Astrocyte of the spinal cord (primary cell): ENCODE measurements around the gene TXNDC5.

Experiments
- DNase-seq: peaks from one replicate; pipeline ENCODE4 v3.0.0; 2011; ENCODE audit warnings: low read depth, low spot score
- H3K4me3 ChIP-seq: 2 replicates; pipeline ENCODE4 v1.5.1; 2011; ENCODE audit warnings: low read depth, mild to moderate bottlenecking, low read length, moderate library complexity
- in situ Hi-C: cut with HindIII; loops from 2 replicates; pipeline ENCODE4 v1.10.0; 2017; ENCODE audit warnings: low sequenced_read_pairs
- TF ChIP-seq, protein P1 (sequence below): IDR thresholded peaks from 2 replicates; pipeline ENCODE4 v1.5.1; 2012; ENCODE audit warnings: low read depth, mild to moderate bottlenecking, low read length, inconsistent platforms

The TXNDC5 gene

DNA sequence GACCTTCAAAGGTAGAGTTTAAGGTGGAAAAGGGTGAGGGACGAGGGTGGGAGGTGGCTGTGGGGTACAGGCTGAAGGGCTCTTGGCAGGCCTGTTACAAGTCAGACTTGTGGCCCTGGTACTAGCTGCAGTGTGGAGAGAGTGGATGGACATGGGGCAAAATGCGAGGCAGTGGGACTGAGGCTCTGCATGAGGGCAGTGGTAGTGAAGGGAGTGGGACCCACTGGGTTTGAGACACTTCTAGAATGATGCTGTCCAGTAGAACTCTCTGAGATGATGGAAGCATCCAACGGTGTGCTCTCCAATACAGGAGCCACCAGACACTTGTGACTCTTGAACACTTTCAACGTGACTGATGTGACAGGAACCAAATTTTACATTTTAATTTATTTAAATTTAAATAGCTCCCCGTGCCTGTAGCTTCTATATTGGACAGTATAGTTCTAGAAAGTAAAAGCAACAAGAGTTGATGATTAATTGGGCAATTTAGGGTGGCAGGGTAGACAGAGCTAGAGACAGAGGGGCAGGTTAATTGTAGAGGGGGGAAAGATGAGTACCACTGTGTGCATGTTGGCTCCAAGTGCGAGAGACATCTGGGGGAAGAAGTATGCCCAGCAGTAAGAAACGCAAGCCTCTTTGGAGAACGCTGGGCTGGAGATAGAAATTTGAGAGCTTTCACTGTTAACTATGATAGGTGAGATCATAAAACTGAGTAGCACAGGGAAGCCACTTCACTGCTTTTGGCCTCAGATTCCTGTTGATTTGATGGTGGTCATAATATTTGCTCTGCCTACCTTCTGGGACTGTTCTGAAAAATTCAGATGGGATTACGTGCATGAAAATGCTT lies 77.5 kb downstream of the TXNDC5 start:
- TF ChIP-seq, protein P1, sequence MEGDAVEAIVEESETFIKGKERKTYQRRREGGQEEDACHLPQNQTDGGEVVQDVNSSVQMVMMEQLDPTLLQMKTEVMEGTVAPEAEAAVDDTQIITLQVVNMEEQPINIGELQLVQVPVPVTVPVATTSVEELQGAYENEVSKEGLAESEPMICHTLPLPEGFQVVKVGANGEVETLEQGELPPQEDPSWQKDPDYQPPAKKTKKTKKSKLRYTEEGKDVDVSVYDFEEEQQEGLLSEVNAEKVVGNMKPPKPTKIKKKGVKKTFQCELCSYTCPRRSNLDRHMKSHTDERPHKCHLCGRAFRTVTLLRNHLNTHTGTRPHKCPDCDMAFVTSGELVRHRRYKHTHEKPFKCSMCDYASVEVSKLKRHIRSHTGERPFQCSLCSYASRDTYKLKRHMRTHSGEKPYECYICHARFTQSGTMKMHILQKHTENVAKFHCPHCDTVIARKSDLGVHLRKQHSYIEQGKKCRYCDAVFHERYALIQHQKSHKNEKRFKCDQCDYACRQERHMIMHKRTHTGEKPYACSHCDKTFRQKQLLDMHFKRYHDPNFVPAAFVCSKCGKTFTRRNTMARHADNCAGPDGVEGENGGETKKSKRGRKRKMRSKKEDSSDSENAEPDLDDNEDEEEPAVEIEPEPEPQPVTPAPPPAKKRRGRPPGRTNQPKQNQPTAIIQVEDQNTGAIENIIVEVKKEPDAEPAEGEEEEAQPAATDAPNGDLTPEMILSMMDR = no peak
- no peak for DNase-seq
- in situ Hi-C loops = no loop called here
- no peak overlapping the region for H3K4me3 ChIP-seq
